ENCODE measurements around the gene ATP4B.

- TF ChIP-seq EZH2 (IDR thresholded peaks at IDR 0.05; ENCODE audit: insufficient read depth, poor library complexity, severe bottlenecking), result no peak
- no peak for TF ChIP-seq EZH2phosphoT487 (IDR thresholded peaks at IDR 0.05; ENCODE audit: insufficient read depth, low read depth)
Observed at GRCh38 chr13:113599391-113599790, 58.6 kb downstream of the ATP4B start.

All from GM23248 (cell line).